NCI-H526 (cell line): ENCODE results near the gene RORC.

Source experiments
- DNase-seq, 2 experiments: peaks; one replicate each; lab custom pipeline; 2025; lab: John Stamatoyannopoulos, UW

RORC gene

DNA sequence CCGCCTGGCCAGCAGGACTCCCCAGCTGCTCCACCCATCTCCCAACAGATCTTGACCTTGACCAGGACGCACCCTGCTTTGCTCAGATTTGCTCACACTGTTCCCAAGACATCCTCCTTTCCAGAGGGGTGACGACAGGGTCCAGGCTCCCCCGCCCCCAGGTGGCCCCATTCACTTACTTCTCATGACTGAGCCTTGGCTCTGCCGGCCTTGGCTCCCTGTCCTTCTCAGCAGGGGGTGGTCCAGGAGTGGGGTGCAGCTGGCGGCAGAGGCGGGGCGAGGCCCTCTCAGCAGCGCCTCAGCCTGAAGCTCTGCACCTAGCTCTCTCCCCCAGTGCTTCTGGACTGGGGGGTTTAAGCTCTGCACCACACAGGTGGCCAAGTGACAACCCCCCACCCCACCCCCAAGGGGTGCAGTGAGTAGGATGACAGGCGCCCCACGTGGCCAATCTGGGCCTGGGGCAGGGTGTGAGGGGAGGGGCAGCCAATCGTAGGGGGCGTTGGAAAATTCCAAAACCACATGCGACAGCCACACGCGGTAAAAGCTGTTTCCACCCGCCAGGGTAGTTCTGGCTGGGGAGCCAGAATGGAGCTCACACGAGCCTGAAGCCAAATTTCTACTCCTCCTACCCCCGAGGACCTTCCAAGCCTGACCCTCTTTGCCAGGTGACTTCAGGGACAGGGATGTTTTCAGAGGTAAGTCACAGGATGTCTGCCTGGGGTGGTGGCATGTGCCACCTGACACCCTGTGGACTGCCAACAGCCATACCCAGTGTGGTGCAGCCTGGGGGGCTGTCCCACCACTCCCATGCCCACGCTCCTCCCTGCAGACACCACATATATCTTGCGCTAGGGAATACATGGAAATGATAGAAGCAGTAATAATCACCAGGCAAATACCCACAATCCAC is 5.6 kb downstream of the RORC start:
- no peak for DNase-seq

DNA sequence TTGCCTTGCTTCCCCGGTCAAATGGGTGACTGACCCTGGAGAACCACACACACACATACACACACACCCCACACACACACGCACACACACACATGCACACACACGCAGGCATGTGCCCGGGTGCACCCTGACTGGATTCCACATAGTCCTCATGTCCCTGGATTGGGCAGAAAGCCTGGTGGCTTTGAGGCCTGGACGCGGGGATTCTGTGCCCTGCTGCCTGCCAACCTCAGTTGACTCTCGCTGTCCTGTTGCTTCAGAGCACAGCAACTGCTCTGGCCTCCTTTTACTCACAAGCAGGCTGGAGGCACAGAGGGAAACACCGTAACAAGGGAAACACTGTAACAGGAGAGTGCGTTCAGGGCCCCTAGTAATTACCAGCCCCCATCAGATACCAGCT is 6.4 kb downstream of the RORC start:
- no peak for DNase-seq

DNA sequence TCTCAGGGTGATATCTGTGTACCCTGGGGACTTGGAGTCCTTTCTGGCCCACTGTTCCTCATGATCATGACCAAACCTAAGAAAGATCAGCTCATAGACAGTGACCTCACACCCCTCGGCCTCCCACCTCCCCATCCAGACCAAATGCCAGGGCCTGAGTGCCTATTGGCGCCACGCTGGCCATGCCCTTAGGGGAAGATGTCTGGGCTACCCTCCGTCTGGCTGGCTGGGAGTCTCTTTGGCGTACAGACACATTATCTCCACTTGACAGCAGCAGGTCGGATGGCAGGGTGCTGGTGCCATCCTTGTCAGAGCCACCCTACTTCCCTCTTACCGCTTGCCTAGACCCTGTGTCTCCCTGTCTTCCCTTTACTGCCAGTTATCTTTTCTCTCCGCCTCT is 8.4 kb downstream of the RORC start:
- DNase-seq: no peak

DNA sequence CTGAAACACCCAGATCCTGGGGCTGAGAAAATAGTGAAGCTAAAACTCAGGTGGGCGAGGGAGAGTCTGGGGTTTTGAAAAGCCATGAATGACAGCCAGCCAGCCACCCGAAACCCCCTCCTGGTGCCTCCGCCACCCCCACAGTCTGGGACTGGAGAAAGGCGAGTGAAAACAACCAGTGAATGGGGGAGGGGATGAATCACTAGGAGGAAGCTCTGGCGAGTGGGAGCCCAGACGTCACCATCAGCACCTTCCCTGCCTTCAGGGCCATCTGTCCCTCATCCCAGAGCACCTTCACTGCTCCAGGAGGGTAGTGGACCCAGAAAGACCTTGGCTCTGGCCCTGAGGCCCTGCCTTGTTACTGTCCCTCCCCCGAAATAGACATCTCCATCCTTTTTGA is 9.2 kb downstream of the RORC start:
- DNase-seq: no peak

DNA sequence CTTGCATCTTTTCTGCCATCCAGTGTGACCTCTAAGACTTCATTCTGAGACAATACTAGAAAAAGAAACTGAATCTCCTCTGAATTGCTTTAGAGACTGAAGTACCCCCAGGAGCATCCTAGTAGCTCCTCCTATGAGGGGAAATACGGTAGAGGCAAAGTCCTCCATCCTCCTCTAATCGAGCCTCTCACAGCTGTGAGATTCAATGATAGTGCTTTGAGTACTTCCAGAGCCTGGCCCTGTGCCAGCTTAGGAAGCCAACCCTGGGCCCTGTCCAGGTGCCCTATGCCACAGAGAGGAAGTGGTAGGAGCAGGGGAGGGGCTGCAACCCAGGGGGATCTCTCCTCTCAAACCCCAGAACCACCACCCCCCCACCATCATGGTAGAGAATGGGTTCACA is 10.7 kb downstream of the RORC start:
- peak in 1 of 2 experiments; percentile 26 for DNase-seq

DNA sequence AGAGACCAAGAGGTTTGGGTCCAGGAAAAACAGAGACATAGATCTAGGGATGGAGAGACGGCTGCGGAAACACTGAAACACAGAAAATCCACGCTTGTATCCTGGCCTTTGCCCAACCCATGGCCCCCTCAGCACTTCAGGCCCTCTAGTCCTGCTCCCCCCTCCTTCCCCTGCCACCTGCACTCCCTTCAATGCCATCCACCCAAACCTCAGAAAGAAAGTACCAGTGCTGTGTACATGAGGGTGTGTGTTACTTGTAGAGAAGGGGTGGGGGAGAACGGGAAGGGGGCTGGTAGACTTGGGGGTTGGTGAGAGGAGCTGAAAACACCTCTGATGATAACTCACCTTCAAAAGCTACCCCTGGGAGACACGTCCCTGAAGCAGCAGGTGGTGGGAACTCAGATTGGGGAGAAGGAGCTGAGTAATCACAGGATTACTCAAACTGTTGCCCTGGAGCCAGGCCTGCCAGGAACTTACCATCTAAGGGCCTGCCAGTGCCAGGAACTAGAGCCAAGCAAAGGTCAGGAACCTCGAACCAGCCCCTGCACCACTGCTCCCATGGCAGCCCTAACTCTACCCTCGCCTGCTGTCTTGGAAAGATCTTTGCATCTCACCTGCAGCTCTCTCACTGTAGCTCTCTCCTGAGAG is 11.5 kb downstream of the RORC start:
- DNase-seq: no peak

DNA sequence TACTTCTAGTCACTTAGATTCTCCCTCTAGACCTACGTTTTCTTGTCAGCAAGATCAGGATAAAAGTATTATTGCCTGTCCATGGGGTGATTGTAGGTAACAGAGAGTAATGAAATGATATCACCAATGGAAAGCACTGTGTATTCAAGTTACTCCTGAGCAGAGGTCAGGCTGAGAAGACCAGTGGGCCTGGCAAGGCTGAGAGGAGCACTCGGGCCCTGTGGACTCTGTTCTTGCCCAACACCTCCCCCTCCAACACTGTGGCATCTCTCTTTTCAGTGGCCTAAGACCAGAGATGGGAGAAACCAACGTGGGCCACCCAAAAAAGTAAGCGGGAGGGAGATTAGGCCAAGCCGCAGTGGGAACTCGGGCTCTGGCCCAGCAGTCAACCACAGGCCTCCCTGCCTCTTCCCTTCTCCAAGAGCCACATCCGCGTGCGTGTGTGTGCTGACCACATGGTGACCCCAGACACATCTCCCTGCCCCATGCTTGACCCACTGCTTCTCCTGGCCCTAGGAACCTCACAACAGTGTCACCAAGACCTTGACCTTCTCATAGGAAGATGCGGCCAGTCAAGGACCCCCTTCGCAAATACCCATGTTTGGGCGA is 12.3 kb downstream of the RORC start:
- no peak for DNase-seq

DNA sequence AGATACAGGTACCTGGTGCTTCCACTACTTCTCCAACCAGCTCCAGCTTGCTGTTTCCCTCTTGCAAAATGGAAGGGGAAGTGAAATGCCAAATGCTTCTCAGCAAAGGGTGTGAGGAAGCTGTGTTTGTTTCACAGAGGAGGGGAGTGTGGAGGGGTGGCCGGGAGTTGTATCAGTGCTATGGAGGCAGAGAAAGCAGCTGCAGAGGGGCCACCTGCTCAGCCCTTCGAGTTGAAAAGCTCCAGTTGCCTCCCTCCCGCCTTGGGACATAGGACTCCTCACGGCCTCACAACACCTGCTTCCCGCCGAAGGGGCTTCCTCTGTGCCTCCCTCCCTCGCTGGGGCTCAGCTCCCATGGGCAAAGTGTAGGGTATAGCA is 14.3 kb downstream of the RORC start:
- DNase-seq: no peak

DNA sequence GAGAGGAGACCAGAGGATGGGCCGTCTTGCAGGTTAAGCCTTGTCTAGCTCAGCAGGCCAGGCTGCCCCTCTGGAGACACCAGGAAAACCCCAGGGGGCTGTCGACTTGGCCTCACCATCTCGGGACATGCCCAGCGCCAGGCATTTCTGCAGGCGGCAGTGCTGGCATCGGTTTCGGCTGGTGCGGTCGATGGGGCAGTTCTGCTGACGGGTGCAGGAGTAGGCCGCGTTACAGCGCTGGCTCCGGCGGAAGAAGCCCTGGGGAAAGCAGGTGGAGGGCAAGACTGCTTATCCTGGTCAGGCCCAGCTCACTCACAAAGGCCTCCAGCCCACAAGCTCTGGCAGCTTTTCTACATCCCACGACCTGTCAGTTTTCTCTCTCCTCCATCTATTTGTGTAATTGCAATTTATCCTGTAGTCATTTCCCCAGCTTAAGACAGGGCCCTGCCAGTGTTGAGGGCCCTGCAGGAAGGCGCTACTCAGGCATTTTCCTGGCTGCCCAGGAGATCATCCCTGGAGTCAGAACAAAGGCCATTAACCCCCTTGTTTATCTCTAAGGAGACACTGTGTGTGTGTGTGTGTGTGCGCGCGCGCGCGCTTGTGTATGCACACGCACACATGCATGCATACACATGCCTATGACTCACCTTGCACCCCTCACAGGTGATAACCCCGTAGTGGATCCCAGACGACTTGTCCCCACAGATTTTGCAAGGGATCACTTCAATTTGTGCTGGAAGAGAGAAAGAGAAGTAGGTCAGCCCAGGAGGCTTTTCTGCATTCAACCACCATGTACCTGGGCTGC is 14.9 kb downstream of the RORC start:
- no peak for DNase-seq

DNA sequence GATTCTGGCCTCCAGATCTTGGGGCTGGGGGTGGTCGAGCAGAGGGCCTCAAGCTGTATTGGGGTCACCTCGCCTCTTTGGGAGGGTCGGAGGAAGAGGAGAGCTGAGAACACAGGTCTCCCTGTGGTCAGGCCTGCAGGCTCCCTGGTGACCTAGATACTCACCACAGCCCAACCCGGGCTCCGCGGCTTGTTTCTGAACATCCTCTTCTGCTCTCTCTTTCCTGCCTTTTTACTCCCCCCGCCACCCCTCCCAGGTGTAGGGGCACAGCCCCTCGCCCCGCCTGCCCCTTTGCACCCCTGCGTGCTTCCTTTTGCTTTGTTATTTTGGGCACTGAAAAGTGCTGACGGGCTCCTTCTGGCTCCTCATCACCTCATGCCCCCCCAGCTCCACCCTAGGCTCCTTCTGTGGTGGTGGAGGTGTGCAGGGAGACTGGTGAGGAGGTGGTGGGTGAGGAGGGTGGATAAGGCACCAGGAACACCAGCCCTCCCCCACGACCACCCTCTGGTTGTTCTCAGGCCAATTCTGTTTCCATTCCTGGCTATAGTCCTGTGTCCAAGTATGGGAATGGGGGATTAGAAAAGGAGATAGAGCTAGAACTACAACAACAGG is 15.8 kb downstream of the RORC start:
- no peak for DNase-seq

DNA sequence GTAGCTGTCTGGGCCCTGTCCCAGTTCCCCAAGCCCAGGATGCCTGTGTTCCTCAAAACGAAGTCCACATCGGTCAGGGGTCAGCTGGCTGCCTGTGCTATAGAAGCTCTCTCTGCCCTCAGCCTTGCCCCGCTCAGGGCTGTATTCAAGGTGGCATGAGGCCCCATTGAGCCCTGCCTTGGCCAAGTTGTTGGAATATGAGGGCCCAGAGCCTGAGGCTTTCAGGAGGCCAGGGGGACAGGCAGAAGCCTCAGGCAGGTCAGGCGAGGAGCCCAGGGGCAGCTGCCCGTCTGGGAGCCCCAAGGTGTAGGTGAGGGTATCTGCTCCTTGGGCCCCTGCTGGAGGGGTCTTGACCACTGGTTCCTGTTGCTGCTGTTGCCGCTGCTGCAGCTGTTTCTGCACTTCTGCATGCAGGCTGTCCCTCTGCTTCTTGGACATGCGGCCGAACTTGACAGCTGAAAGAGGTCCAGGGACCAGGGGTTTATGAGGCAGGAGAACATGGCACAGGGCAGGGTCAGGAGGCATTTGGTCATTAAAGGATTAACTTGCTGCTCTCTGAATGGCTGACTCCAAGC is 16.5 kb downstream of the RORC start:
- no peak for DNase-seq

DNA sequence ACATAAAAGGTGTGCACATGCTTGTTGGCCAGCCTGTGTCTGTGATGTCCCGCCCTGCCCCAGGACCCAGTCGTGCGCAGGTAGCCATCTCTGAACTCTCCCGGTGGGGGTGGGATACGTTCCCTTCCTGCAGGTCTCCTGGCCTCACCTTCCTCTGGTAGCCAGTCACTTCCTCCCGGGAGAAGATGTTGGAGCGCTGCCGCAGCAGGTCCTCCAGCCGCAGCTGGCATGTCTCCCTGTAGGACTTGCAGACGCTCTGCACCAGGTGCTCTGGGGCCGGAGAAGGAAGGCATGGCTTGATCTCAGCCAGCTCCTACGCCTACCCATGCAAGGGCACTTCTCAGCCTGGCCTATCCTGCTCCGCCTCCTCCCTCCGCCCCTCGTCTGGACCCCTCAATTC is 17.2 kb downstream of the RORC start:
- DNase-seq: no peak

DNA sequence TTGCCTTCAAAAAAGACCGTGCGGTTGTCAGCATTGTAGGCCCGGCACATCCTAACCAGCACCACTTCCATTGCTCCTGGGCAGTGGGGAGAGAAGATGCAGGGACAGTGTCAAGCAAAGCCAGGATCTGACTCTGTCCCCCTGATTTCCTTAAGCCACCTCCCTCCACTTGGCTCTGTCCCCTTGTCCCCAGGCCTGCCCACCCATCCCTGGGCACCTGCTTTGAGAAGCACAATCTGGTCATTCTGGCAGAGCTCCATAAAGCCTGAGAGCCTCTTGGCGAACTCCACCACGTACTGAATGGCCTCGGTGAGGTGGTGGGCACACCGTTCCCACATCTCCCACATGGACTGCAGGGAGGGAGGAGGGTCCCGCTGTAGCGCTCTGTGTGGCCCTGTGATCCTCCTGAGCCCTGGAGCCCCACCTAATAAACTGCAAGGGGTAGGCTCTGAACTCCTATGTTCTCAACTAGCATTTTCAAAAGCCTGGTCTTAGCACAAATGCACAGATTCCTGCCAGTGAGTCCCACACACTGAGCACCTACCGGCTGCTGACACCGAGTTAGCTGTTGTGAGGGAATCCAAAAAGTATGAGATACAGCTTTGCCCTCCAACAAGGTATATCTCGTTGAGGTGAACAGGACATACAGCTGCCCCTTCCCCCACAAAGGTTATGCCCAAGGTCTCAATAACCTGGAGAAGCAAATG is 18.2 kb downstream of the RORC start:
- DNase-seq: no peak

DNA sequence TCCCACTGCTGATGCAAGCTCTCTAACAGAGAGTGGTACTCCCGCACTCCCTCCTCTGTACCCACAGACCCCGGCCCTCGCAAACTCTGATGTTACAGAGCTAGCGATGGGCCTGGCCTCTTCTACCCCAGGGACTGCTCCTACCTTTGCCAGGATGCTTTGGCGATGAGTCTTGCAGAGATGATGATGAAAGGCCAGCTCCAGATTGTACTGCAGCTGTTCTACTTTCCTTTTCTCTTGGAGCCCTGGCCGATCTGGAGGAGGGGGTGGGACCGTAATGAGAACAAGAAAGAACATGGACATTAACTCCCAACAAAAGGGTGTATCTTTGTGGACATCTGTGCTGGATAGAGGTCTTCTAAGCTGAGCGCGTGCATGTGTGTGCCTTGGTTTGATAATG is 20.4 kb downstream of the RORC start:
- no peak for DNase-seq

DNA sequence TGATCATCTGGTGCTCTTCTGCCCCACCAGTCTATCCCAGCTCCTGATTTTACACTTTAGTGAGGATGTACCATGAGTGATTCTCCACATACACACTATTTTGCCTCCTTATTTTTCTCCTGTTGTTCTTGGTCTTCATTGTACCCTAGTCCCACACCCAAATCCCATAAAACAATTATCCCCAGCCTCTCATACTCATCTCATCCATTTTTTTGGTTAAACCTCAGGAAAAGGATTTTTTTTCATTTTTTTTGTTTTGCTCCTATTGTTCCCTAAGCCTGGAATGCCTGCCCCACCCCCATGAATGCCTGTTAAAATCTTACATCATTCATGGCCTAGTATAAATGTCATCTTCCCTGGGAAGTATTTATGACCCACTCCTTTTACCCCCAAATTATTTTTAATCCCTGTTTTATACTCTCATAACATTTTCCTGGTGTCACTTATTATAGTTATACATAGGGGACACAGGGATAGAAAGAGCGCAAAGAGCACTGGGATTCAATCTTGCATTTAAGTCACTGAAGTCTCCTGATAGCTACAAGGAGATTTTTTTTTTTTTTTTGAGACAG is 21.5 kb downstream of the RORC start:
- DNase-seq: no peak

DNA sequence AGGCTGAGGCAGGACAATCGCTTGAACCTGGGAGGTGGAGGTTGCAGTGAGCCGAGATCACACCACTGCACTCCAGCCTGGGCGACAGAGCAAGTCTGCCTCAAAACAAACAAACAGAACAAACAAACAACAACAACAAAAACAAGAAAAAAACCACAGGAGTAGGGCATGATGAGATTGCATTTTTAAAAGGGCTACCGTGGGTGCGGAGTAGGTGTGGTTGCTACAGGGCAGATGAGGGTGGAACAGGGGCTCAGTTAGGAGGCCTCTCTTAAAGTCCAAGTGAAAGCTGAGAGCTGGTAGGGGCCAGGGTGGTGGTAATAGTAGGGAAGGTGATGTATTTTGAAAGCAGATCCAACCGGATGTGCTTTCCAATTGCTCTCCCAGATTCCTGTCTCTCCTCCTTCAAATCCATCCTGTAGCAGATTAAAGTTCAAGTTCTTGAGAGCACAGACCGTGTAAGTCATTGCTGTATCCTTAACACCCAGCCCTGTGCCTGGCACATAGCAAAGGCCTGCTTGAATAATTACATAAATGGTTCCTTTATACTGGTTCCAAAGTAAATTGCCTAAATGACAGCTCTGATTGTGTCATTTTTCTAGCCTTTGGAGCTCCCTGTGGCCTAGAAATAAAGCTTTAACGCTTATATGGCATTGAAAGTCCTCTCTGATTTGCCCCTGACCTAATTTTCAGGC is 22.2 kb downstream of the RORC start:
- no peak for DNase-seq

DNA sequence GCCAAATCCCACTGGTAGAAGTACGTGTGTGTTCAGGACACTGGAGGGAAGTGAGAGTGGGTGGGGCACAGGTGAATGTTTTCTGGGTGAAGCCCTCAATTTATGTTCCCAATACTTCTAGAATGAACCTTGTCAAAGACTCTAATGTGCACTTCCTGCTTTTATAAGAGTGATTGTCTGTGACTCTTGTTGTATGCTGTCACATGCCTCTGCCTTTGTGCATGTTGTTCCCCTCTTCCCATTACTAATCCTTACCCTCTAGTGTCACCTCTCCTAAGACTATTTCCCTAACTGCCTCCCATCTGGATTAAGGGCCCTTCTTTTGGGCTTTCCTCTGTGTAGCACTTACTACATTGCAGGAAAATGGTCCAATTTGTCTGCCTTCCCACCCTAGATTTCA is 23.8 kb downstream of the RORC start:
- no peak for DNase-seq

DNA sequence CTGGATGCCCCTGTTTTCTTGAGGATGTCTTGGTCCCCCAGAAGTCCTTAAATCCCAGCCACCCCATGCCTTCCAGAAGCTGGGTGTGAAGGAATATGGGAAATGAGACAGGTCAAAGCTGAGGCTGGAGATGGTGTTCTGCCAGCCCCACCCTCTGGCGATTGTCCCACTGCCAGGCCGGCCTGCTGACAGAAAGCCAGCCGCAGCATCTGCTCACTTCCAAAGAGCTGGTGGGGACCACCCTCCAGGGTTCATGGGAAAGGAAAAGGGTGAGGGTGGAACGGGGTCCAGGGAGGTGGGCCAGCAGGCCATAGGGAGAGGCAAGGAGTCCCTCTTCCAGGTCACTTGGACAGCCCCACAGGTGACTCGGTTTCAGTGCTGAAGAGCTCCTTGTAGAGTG is 24.5 kb downstream of the RORC start:
- no peak for DNase-seq

DNA sequence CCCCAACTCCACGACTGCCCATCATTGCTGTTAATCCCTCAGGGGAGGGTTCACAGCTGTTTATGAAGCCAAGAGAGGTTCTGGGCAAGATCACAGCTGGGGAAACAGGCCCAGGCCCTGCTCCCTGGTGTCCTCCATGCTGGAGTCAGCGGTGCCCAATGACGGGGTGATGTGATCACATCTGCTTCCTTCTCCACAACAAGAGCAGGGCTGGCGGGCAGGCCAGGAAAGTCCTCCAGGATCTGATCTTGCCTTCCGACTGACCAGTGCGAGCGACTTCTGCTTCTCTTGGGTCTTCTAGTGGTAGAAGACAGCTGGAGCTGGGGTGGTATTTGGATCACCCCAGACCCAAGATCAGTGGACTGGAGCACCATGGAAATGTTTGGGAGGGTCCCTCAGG is 25.4 kb downstream of the RORC start:
- DNase-seq: no peak
